Smooth muscle cell of the brain vasculature (primary cell): Measurements from ENCODE around the gene CPA4.
A peak's percentile ranks its signal among the peaks of the same experiment; 100 is the strongest.

ENCODE experiments used
- DNase-seq: peaks from one replicate; pipeline ENCODE4 v3.0.0-alpha.2; 2012; ENCODE audit warnings: low read depth, low spot score

Gene CPA4

GRCh38 chr7:130344271-130344866, 51.4 kb downstream of the CPA4 start, which contains the start of gene CPA5:
TSS of gene CPA5 (plus strand) at chr7:130344816. CDS start at chr7:130346486, 1,670 bp downstream.
- no peak for DNase-seq

- no peak for DNase-seq
Observed at GRCh38 chr7:130345136-130345535, 52.2 kb downstream of the CPA4 start.

GRCh38 chr7:130345725-130346124, 52.8 kb downstream of the CPA4 start:
- no peak for DNase-seq

GRCh38 chr7:130346177-130346905, 53.4 kb downstream of the CPA4 start:
- no peak for DNase-seq

GRCh38 chr7:130346941-130347340, 54.0 kb downstream of the CPA4 start:
- DNase-seq: no peak

- no peak for DNase-seq
Observed at GRCh38 chr7:130349911-130350782, 57.2 kb downstream of the CPA4 start.

GRCh38 chr7:130350945-130351790, 58.2 kb downstream of the CPA4 start:
- DNase-seq: no peak

- no peak for DNase-seq
Observed at GRCh38 chr7:130351791-130352090, 58.8 kb downstream of the CPA4 start.

GRCh38 chr7:130352194-130353074, 59.5 kb downstream of the CPA4 start:
- DNase-seq: no peak

GRCh38 chr7:130353196-130353595, 60.2 kb downstream of the CPA4 start:
- DNase-seq: no peak

- DNase-seq: peak; percentile 83
Observed at GRCh38 chr7:130356121-130356875, 63.3 kb downstream of the CPA4 start.

- no peak for DNase-seq
Observed at GRCh38 chr7:130356876-130357611, 64.1 kb downstream of the CPA4 start.

GRCh38 chr7:130358471-130358870, 65.5 kb downstream of the CPA4 start:
- no peak for DNase-seq

GRCh38 chr7:130359276-130359857, 66.4 kb downstream of the CPA4 start:
- no peak for DNase-seq

GRCh38 chr7:130360518-130360917, 67.6 kb downstream of the CPA4 start:
- no peak for DNase-seq

- DNase-seq: no peak
Observed at GRCh38 chr7:130361681-130362080, 68.7 kb downstream of the CPA4 start.

GRCh38 chr7:130362251-130362816, 69.4 kb downstream of the CPA4 start:
- no peak for DNase-seq

- DNase-seq: no peak
Observed at GRCh38 chr7:130363026-130363847, 70.3 kb downstream of the CPA4 start.
